ENCODE results near the gene ATP8B4.

ATP8B4 gene

DNA sequence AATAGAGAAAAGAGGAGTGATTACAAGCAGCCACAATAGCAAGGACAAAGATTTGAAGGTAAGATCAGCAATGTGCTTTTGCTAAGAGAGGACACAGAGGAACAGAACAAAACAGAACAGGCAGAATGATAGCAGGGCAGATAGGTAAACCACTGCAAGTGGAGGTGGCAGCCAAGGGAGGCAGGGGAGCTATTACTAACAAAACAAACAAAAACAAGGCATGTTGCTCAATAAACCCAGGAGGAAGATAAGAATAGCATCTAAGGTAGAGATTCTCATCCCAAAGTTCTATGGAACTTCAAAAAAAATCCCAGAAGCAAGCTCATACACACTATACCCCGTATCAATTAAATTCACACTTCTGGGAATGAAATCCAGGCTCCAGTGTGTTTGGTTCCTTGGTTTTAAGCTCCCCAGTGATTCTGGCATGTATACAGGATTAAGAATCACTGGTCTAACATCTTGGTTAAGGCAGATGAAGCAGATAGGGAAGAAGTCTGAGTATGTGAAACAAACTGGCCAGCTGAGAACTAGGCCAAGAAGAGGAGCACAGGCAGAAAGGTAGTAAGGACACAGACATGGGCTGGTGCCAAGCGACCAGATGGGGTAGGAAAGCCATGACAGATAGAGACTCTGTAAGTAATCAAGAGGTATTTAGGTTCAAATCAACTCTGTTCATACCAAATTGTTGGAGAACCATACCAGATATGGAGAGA lies 309.0 kb downstream of the ATP8B4 start:
- DNase-seq (ENCODE audit: low spot score), result no peak

DNA sequence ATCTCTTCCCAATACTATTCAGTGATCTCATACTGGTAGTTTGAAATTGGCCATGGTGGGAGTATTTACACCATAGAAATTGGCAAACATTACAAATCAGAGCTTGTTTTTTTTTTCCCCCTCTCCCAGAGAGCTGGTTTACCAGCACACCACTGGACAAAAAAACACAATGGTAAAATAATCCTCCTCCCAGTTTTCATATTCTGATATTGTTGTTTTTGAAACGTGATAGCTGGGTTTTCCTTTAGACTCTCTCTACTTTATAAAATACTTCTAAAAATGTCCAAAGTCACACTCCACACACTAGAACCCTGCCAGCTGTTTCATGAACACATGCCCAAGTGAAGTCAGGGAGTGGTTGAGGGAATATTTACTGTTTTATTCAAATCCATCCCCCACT lies 310.7 kb downstream of the ATP8B4 start:
- DNase-seq (ENCODE audit: low spot score), result no peak

All from kidney capillary endothelial cell (primary cell).